GOT3 (cell line): Measurements from ENCODE around the gene MYLK.

Experiments used
- DNase-seq: peaks from one replicate; lab custom pipeline; 2025; ENCODE audit warnings: mixed read lengths; lab: John Stamatoyannopoulos, UW

MYLK gene

GRCh38 chr3:123831420-123831819 lies 52.7 kb downstream of the MYLK start:
- DNase-seq: no peak

GRCh38 chr3:123821920-123822319 lies 62.2 kb downstream of the MYLK start:
- DNase-seq: no peak

- DNase-seq: no peak
Measured at GRCh38 chr3:123819949-123820348, 64.2 kb downstream of the MYLK start.

GRCh38 chr3:123818921-123819429 lies 65.2 kb downstream of the MYLK start:
- DNase-seq: no peak

DNA sequence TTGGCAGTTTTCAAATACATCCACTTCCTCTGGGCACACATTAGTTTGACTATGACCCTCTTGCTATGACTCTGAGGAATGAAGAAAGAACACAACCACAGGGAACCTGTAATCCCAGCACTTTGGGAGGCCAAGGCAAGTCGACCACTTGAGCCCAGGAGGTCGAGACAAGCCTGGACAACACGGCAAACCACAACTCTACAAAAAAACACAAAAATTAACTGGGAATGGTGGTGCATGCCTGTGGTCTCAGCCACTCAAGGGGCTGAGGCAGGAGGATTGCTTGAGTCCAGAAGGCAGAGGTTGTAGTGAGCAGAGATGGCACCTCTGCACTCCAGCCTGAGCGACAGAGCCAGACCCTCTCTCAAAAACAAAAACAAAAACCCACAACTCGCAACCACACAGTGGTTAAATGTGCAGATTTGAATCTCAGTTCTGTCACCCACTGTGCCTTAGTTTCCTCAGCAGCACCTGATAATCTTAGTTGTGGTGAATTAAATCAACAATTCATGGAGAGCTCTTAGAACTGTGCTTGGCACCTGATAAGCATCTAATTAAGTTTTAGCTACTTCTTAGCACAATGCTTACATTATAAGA lies 65.7 kb downstream of the MYLK start:
- no peak for DNase-seq

DNA sequence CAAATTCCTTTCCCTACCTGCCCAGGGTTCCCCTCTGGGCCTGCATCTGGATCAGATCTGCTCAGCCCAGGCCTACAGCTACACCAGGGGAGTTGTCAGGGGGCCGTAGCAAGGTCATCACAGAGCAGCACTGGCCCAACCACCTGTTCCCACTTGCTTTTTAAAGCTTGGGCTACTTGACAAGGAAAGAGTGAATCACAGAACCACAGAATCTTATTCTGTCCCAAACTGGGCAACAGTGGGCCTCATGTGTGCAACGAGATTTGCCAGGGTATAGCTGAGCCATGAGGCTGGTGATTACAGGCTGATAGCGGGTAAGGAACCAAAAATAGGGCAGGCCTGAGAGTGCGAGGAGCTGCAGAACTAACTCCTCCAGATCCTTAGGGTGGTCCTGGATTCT lies 66.7 kb downstream of the MYLK start:
- DNase-seq: no peak

DNA sequence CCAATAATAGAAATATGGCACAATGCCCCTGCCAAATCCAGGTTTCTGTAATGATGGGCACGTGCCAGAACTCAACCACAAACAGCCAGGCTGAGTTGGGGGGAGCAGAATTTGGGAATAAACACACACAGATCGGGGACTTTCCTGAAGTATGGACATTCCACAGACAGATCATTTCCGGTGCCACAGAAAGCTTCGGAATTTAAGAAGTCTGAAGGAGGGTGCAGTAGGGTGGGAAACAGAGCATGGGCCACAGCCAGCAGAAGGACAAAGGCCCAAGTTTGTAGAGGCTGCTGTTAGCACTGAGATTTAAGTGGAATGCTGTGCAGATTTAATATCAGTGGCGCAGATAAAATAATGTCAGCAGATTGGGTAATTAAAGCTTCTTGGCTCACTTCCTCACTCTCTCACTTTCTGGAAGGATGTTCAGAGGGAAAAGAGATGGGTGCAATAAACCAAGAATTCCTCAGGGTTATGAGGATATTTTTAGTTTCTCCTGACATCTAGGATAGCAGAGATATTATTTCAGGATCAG lies 67.4 kb downstream of the MYLK start:
- DNase-seq: no peak

DNA sequence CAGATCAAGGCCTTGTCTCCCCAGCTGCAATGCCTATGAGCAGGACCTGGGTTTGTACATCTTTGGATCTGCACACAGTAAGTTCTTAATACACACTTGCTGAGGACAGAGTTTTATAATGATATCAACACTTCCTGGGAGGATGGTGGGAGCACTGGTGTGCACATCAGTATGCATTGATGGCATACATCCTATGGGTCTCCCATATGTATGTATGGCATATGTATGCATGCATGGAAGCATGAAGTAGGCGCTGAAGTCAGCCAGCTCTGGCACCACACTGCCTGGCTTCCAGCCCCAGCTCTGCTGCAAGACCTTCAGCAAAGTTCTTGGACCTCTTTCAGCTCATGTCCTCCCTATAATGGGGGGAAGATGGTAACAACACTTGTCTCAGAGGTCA lies 68.2 kb downstream of the MYLK start:
- DNase-seq: no peak

DNA sequence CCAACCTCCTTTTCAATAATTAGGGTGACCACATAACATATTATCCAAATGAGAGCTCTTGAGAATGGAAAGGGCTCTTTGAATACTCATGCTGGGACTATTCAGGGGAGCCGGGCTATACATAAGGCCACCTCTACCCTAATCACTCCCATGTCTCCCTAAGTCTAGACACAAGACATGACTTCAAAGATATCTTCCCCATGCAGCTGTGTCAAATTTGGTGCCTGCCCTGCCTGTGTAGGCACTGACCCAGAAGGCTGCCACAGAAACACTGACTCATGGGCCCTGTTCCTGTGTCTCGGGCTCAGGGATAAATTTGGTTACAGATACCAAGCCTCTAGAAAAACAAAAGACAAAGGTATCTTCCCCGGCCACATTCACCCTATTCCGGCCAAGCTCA lies 70.3 kb downstream of the MYLK start:
- no peak for DNase-seq

- DNase-seq: no peak
Measured at GRCh38 chr3:123809597-123809996, 74.5 kb downstream of the MYLK start.

DNA sequence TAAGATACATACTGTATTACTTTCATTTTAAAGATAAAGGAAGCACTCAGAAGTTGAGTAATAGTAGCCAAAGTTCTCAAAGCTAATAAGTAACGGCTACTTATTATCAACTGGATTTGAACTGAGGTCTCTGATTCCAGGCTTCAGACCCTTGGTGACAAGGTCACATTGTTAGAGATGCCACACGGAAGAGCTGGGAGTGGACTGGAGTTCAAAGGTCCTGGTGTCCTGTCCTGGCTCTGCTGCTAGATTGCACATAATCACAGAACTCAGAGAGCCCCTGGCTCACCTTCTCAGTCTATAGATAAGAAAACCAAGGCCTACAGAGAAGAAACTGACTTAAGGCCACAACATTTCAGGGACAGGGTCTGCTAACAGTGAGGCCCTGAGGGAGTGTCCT lies 75.3 kb downstream of the MYLK start:
- no peak for DNase-seq

GRCh38 chr3:123807820-123808219 lies 76.3 kb downstream of the MYLK start:
- DNase-seq: no peak

DNA sequence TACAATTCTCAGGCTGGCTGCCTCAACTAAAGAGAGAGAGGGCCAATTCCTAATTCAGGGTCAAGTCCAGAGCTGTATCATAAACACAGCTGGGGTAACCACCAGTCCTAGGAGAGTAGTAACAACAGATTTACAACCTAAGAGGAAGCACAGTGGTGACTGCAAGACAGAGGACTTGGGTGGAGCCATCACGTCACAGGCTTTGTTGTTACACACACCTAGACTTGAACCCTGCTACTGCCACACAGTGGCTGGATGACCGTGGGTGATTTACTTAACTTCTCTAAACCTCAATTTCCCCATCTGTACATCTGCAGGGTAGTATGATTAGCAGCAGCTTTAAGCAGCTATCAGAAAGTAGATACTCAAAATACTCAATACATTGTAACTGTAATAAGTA lies 78.6 kb downstream of the MYLK start:
- no peak for DNase-seq

DNA sequence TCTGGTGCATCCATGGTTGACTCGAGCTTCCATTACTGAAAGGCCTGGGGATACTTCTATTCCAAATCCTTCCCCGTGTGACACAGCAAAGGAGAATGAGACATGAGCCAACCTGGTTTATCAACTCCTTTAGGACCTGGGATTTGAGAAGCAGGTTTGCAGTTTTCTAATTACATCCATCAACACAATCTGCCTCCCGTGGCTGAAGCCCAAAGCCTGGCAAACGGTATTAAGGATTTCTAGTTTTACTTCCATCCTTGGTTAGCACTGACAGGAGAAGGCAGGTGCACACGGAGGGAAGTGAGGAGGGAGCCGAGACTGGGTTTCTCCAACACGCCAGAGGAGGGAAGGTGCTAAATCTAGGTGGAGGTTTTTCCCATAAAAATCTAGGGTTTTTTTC lies 79.0 kb downstream of the MYLK start:
- no peak for DNase-seq

DNA sequence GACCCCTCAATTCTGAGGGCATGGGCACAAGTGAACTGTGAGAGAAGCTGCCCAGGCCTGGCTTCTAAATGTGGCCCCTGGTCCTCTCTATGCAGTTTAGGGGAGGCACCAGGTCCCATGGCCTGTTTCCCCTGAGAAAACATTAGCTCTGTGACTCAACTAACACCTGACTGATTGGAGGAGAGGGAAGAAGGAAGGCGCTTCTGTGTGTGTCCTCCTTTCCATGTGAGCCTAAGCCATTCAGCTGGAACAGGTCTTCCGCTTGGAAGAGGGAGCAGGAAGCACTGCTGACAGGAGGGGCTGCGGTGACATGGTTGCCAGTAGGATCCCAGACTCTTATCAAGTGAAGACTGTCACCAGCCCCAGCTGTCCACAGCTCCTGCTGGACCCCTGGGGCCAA lies 79.5 kb downstream of the MYLK start:
- DNase-seq: no peak

- DNase-seq: no peak
Measured at GRCh38 chr3:123803521-123803920, 80.6 kb downstream of the MYLK start.

GRCh38 chr3:123802007-123802625 lies 82.0 kb downstream of the MYLK start:
- DNase-seq: no peak

DNA sequence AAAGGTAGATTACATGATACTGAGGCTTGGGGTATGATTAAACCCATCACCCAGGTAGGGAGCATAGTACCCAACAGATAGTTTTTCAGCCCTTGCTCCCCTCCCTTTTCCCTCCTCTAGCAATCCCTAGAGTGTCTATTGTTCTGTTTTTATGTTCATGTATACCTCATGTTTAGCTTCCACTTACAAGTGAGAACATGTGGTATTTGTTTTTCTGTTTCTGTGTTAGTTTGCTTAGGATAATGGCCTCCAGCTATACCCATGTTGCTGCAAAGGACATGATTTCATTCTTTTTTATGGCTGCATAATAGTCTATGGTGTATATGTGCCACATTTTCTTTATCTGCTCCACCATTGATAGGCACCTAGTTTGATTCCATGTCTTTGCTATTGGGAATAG lies 82.7 kb downstream of the MYLK start:
- DNase-seq: no peak

DNA sequence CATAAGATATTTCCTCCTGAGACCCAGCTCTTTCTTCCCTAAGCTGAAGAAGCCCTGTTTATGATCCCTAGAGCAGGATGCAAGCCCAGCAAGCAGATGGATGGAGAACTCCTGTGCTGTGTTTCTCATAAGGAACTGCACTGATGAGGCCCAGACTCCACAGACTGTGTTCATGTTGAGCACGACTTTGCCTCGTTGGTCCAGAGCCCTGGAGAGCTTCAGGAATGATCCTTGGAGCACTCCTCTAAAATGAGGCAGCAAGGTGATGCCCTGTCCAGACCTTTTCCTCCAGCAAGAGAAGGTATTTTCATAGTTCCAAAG lies 83.8 kb downstream of the MYLK start:
- DNase-seq: no peak

DNA sequence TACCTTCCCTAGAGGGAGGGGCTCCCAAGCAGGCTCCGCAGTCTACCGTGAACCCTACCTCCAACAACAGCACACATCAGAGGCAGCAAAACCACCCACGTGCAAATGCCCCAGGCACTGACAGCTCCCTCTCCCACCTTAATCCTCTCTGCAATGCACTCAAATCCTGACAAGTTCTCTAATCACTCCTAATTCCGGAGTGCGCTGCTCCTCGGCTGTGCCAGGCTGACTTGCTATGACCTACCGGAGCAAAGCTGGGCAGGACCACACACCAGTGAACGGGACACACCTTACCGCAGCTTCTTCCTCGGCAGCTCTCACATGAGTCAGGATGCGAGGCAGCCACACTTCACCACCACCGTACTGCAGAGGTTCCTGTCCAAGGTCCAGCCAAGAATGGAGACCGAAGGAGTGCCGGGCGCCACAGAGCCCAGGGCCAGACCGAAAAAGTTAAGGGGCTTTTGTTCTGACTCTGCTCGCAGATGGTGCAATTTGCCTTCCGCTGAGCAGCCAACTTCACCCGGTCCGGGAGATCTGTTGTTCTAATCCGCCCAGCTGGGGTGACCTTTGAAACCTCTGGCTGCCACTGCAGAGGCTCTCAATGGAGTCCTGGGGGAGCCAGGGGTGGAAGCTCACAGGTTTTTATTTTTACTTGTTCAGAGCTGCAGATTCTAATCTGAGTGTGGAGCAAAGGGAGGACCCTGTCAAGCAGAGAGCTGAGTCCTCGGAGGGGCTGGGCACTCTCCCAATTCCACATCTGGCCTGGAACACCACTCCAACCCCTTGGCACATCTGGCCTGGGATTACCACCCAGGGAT lies 84.4 kb downstream of the MYLK start:
- DNase-seq: no peak

- DNase-seq: no peak
Measured at GRCh38 chr3:123798550-123798949, 85.6 kb downstream of the MYLK start.

DNA sequence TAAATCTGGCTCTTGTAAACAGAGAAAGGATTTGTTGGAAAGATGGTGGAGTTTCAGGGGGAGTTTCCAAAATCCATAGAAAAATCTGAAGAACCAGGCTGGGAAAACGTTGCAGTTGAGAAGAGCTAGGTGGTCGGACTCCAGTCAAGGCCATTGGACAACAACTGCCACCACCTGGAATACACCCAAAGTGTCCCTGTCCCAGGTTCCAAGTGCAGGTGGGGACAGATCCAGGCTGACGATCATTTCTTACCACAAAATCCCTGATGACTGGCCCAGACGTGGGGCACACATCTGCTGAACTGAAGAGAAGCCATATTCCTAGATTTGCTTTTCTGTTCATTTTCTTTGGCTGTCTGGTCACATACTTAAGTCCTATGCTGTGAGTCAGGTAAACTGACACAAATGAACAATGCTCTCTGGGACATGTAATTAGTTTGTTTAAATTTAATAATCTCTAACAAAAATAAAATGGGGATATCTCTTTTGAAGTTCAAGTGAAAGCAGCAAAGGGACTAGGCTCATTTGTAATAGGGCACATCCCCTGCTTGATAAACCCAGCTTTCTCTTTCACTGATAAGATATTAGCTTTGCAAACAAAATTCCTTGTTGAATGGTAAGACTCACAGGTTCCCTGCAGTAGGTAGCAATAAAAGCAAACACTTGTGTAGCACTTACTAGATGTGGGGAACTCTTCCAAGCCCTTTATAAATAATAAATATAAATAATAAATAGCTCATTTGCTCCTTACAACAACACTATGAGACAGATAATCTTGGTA lies 88.5 kb downstream of the MYLK start:
- DNase-seq: no peak
